ENCODE measurements around the gene WASL.
A peak's percentile ranks its signal among the peaks of the same experiment; 100 is the strongest.
"Not testable (repeated sequence)": the region's sequence is repeated elsewhere in the genome, so short reads cannot be mapped to it uniquely, and the experiment has no call there.

WASL gene

DNA sequence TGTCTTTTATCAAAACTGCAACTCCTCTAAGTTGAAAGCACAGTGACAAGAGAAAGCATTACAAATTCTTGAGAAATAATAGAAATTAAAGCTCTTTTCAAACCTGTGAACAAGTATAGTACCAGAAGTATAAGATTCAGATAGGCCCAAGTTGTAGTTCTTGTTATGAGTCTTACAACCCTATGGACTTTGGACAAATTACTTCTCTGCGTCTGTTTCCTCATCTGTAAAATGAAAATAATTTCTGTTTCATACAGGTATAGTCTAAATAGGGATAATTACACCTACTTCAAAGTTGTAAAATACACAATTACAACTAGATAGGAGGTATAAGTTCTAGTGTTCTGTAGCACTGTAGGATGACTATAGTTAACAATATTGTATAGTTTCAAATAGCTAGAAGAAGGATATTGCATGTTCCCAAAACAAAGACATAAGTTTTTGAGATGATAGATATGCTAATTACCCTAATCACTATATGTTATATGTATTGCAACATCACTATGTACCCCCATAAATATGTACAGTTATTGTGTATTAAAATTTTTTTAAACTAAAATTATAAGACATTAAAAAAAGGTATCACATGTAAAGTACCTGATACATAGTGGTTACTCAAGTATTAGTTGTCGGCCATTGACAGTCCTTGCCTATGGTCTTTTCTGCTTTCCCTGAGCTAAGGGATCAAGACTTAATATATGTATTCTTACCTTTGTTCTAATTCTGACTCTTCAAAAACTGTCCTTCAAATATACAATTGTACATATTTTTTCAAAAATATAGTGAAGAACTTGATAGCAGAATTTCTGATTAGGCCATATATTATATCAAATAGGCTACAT, 1.8 kb upstream of the WASL start:
- Mint-ChIP-seq H3K27me3 (no peaks in the 10 kb centered on the region), H3K27ac (no peak overlapping the region), H3K4me1 (ENCODE audit: low read depth) (peaks cover 54% of the 10 kb centered on the region), H3K9me3 (no peaks in the 10 kb centered on the region), H3K36me3 (ENCODE audit: low read depth) (peaks cover 34% of the 10 kb centered on the region), H3K4me3 (peak overlapping the region; percentile 93)
- DNase-seq = no peak

DNA sequence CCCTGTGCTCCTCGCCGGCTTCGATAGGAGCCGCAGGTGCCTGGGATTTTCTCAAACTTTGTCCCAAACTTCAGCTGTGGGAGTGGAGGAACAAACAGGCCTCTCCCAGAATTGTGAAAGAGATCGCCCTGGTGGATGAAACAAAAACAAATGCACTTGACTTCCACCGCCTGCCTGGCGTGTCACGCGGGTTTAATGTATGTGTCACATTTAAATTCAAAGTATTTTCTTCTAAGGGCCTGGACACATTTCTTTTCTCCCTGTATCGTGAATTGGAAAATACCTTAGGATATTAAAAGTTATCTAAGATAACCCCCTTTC, 694 bp upstream of the WASL start:
- H3K27ac Mint-ChIP-seq = peak overlapping the region; percentile 99
- H3K4me1 Mint-ChIP-seq (ENCODE audit: low read depth) = peaks cover 58% of the 10 kb centered on the region
- H3K36me3 Mint-ChIP-seq (ENCODE audit: low read depth) = peaks cover 40% of the 10 kb centered on the region
- H3K9me3 Mint-ChIP-seq = no peaks in the 10 kb centered on the region
- no peak for DNase-seq
- H3K4me3 Mint-ChIP-seq = peak overlapping the region; percentile 93
- no peaks in the 10 kb centered on the region for H3K27me3 Mint-ChIP-seq

DNA sequence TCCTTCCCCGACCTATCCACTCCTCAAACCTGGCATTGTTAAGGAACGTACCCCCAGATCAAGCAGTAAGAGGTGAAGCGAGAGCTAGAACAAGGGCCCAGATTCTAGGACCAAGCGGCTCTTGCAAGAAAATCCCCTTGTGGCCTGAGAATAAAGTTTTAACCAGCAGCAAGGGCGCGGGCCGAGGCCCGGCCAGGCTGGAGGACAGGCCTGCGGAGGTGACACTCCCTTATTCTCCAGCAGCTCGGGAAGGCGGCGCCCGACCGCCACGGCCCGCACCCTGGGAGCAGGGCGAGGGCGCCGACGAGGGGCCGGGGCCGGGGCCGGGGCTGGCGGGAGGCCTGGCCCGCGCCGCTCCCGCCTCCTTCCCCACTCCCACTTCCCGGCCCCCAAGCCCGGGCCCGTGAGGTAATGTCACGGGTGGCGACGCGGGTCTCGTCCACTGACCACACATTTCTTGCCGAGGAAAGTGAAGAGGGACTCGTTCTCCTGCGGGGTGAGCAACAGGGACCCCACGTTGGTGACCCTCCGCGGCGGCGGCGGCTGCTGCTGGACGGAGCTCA, 551 bp downstream of the WASL start:
- H3K27me3 Mint-ChIP-seq = no peaks in the 10 kb centered on the region
- H3K4me1 Mint-ChIP-seq (ENCODE audit: low read depth) = peaks cover 64% of the 10 kb centered on the region
- H3K27ac Mint-ChIP-seq = peak overlapping the region; percentile 92
- H3K9me3 Mint-ChIP-seq = no peaks in the 10 kb centered on the region
- DNase-seq = no peak
- H3K36me3 Mint-ChIP-seq (ENCODE audit: low read depth) = peaks cover 43% of the 10 kb centered on the region
- H3K4me3 Mint-ChIP-seq = peak overlapping the region; percentile 93

DNA sequence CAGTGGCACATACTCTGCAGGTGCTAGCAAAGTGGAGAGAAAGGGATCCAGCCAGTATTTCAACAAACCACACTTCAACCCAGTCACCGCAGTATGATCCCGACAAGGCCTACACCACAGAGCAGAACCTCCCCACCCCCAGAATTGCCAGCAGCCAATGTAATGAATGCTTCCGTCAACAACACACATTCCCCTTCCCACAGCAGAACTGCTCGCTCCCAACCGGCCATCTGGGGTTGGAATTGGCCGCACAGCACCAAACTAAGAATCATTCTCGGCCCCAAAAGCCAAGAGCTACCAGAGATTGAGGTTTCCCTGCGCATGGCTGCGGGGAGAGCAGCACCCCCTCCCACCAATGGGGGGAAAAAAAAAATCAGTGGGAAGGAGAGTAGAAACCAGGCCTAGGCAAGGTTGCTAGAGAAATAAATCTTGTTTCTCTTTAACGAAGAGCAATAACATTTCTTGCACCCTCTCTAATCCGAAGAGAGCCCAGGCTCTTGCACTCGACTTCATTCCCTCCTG, 1.1 kb downstream of the WASL start:
- peak overlapping the region; percentile 93 for H3K4me3 Mint-ChIP-seq

DNA sequence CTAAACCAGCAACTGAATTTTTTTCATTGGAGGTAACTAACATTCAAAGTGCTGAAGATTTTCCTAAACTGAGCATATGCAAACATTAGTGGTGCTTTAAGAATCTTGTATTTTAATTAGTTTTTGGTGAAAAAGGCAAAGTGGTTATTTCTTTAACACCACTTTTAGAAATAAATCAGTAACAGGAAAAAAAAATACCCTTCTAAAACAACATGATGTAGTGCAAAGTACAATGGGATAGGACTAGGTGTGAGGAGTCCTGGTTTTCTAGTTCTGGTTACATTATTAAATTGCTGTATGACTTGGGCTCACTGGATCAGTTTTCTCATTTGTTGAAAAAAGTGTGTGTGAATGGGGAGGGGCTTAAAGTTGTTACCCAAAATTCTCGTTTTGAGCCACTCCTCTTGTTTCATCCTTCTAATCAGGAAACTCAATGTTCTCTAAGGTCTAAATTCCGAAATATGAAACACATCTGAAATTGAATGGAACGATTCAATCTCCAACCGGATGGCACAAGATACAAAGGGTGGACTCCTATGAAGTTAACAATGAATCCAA, 1.8 kb downstream of the WASL start:
- Mint-ChIP-seq H3K27ac (peak overlapping the region; percentile 92), H3K4me1 (ENCODE audit: low read depth) (peaks cover 71% of the 10 kb centered on the region)

More for the DNA sequence above, 1.1 kb downstream of the WASL start:
- Mint-ChIP-seq H3K9me3 (no peaks in the 10 kb centered on the region), H3K36me3 (ENCODE audit: low read depth) (peaks cover 43% of the 10 kb centered on the region), H3K27ac (peak overlapping the region; percentile 92), H3K27me3 (no peaks in the 10 kb centered on the region), H3K4me1 (ENCODE audit: low read depth) (peaks cover 69% of the 10 kb centered on the region)
- DNase-seq = peak; percentile 45

DNA sequence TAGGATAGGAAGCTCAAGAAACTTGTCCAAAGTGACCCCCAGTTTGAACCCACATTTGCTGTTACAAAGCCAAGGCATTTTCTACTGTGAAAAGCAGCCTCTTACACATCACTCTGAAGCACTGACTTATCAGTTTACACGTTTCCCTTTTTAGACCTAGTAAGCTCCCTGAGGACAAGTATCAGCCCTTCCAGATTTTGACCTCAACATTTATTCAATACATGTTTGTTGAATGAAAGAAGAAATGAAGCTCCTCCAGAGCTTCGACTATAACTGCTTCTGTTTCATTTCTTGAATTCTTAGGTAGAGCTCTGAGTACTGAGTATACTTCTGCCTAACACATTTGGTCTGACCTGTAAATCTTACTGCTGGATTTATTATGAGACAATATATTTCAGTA, 2.7 kb downstream of the WASL start:
- H3K4me1 Mint-ChIP-seq (ENCODE audit: low read depth) = peaks cover 64% of the 10 kb centered on the region
- H3K4me3 Mint-ChIP-seq = peak overlapping the region; percentile 93
- H3K36me3 Mint-ChIP-seq (ENCODE audit: low read depth) = peaks cover 43% of the 10 kb centered on the region
- no peaks in the 10 kb centered on the region for H3K9me3 Mint-ChIP-seq
- DNase-seq = no peak
- H3K27ac Mint-ChIP-seq = peak overlapping the region; percentile 47
- no peaks in the 10 kb centered on the region for H3K27me3 Mint-ChIP-seq

More for the DNA sequence above, 1.8 kb downstream of the WASL start:
- Mint-ChIP-seq H3K9me3 (no peaks in the 10 kb centered on the region), H3K27me3 (no peaks in the 10 kb centered on the region), H3K4me3 (peak overlapping the region; percentile 93), H3K36me3 (ENCODE audit: low read depth) (peaks cover 43% of the 10 kb centered on the region)
- DNase-seq = no peak

DNA sequence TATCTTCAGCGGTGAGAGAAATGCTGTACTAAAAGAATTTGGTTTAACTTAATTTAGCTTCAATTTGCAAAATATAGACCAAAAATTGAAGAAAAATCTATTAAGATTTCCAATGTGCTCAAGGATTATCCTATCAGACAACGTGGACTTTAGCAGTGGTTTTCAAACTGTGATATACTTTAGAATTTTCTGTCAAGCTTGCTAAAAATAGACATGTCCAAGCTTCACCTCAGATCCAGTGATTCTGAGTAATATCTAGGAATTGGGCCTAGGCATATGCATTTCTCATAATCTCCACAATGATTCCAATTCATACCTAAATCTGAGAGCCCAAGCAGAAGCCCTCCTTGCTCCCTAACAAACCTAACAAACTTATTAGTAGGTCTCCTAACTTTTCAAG, 3.4 kb downstream of the WASL start:
- Mint-ChIP-seq H3K36me3 (ENCODE audit: low read depth) (peaks cover 46% of the 10 kb centered on the region), H3K27ac (no peak overlapping the region), H3K4me1 (ENCODE audit: low read depth) (peaks cover 67% of the 10 kb centered on the region), H3K4me3 (peak overlapping the region; percentile 93), H3K27me3 (no peaks in the 10 kb centered on the region), H3K9me3 (no peaks in the 10 kb centered on the region)
- no peak for DNase-seq

DNA sequence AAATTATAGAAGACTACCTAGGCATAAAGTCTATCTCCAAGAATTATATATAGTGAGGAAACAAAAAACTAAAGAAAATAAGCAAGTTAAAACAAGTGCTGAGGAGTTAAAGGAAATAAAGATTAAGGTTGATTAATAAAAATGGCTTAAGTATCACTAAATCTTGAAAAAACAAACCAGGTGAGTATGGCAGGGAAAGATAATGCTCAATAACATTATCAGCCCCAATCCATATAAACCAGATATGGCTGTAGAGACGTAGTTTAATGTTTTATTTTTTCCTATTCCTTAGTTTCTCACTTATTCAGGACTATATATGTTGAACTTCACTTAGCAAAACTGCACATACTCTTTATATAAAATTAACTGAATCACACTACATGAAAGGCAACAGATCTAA, 4.4 kb downstream of the WASL start:
- no peaks in the 10 kb centered on the region for H3K27me3 Mint-ChIP-seq
- H3K4me3 Mint-ChIP-seq = no peak overlapping the region
- H3K9me3 Mint-ChIP-seq = no peaks in the 10 kb centered on the region
- DNase-seq = no peak
- H3K27ac Mint-ChIP-seq = no peak overlapping the region
- peaks cover 42% of the 10 kb centered on the region for H3K36me3 Mint-ChIP-seq (ENCODE audit: low read depth)
- H3K4me1 Mint-ChIP-seq (ENCODE audit: low read depth) = peaks cover 63% of the 10 kb centered on the region

DNA sequence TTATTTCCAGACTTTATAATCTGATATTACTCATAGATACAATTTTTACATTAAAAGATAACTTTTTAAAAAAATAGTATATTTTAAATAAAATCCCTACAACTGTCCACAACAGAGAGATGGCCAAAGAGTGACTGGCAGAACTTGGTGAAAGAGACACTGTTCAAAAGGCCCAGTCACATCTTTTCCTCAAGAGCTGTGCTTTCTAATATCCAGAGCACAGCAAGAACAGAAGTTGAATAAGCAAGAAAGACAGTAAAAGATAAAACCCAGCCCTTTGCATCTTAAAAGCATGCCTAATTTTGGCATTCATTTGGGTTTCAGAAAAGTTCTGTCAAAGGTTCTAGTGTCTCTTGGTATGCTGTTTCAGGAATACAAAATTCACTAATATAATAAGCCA, 6.9 kb downstream of the WASL start:
- H3K27me3 Mint-ChIP-seq = no peaks in the 10 kb centered on the region
- H3K4me1 Mint-ChIP-seq (ENCODE audit: low read depth) = peaks cover 68% of the 10 kb centered on the region
- peaks cover 4% of the 10 kb centered on the region for H3K9me3 Mint-ChIP-seq
- H3K4me3 Mint-ChIP-seq = no peak overlapping the region
- H3K27ac Mint-ChIP-seq = no peak overlapping the region
- peaks cover 37% of the 10 kb centered on the region for H3K36me3 Mint-ChIP-seq (ENCODE audit: low read depth)
- DNase-seq = no peak

DNA sequence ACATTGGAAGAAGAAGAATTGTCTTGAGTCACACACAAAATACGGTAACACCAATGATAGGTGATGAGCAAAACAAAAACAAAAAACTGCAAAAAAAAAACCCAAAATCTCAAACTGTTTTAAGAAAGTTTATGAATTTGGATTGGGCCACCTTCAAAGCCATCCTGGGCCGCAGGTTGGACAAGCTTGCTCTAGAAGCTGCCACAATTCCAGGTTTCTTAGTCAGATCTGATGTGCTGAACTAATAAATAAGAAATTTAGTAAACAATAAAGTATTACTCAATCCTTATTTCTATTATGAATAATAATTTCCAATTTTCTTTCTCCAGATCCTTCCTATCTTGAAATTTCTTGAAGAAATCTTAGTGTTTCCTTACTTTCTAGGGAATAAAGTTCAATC, 10.0 kb downstream of the WASL start:
- DNase-seq = no peak
- peaks cover 47% of the 10 kb centered on the region for H3K36me3 Mint-ChIP-seq (ENCODE audit: low read depth)
- H3K27me3 Mint-ChIP-seq = no peaks in the 10 kb centered on the region
- H3K9me3 Mint-ChIP-seq = peaks cover 17% of the 10 kb centered on the region
- H3K4me1 Mint-ChIP-seq (ENCODE audit: low read depth) = peaks cover 46% of the 10 kb centered on the region
- H3K27ac Mint-ChIP-seq = no peak overlapping the region
- no peak overlapping the region for H3K4me3 Mint-ChIP-seq

DNA sequence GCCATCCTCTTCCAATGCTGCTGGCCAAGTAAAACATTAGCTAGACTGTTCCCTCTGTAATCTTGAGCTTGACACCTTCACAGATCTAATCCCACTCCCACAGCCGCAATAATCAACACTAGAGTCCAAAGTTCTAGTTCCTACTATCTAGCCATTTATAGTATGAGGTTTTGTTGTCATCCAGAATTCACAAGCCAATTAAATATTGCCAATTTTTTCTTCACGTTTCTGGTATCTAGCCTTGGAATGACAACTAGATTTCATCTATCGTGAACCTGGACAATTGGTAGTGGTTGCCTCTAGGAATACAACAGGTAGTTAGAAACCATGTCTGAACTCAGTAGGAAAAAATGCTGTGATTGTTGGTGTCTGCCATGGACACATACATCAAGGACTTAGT, 10.4 kb downstream of the WASL start:
- H3K9me3 Mint-ChIP-seq = peaks cover 21% of the 10 kb centered on the region
- H3K4me1 Mint-ChIP-seq (ENCODE audit: low read depth) = peaks cover 46% of the 10 kb centered on the region
- no peaks in the 10 kb centered on the region for H3K27me3 Mint-ChIP-seq
- no peak overlapping the region for H3K27ac Mint-ChIP-seq
- DNase-seq = no peak
- no peak overlapping the region for H3K4me3 Mint-ChIP-seq
- H3K36me3 Mint-ChIP-seq (ENCODE audit: low read depth) = peaks cover 49% of the 10 kb centered on the region

DNA sequence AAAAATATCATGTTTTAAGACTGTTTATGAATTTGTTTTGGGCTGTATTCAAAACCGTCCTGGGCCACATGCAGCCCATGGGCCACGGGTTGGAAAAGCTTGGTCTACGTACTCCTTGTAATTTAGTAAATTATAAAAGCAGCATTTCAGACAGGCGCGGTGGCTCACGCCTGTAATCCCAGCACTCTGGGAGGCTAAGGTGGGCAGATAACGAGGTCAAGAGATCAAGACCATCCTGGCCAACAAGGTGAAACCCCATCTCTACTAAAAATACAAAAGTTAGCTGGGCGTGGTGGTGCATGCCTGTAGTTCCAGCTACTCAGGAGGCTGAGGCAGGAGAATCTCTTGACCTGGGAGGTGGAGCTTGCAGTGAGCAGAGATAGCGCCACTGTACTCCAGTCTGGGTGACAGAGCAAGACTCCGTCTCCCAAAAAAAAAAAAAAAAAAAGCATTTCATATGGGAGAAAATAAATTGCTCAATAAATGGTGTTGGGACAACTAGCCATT, 11.6 kb downstream of the WASL start:
- not testable (repeated sequence) for H3K27me3 Mint-ChIP-seq, H3K4me3 Mint-ChIP-seq, H3K27ac Mint-ChIP-seq, DNase-seq
- Mint-ChIP-seq H3K36me3 (ENCODE audit: low read depth) (peaks cover 58% of the 10 kb centered on the region), H3K4me1 (ENCODE audit: low read depth) (peaks cover 45% of the 10 kb centered on the region), H3K9me3 (peaks cover 27% of the 10 kb centered on the region)

DNA sequence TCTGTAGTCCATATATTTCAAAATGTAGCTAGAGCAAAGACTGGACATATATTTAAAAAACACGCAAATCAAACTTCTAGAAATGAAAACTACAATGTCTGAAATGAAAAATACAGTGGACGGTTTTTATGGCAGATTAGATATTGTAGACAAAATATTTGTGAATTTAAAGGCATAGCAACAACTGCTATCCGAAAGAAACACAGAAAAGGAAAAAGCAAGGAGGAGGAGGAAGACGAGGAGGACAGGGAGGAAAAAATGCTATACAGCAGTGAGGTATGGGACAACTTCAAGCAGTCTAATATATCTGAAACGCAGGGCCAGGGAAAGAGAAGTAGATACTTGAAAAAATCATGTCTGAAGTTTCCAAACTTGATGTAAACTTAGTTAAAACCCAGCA, 13.3 kb downstream of the WASL start:
- Mint-ChIP-seq H3K36me3 (ENCODE audit: low read depth) (peaks cover 61% of the 10 kb centered on the region), H3K27ac (no peak overlapping the region), H3K4me1 (ENCODE audit: low read depth) (peaks cover 44% of the 10 kb centered on the region), H3K27me3 (no peaks in the 10 kb centered on the region), H3K4me3 (no peak overlapping the region), H3K9me3 (peaks cover 27% of the 10 kb centered on the region)
- no peak for DNase-seq

DNA sequence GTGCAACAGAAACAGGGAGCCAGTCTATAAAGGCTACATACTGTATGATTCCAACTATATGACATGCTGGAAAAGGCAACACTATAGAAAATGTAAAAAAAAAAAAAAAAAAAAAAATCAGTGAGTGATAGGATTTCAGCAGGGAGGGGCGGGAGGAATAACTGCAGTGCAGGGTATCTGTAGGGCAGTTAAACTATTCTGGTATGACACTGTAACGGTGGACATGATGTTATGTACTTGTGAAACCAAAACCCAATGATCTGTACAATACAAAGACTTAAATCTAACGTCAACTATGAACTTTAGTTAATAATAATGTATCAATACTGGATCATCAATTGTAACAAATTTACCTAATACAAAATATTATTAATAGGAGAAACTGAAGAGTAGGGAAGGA, 14.3 kb downstream of the WASL start:
- no peak for DNase-seq
- no peak overlapping the region for H3K27ac Mint-ChIP-seq
- no peak overlapping the region for H3K4me3 Mint-ChIP-seq
- peaks cover 27% of the 10 kb centered on the region for H3K9me3 Mint-ChIP-seq
- peaks cover 43% of the 10 kb centered on the region for H3K4me1 Mint-ChIP-seq (ENCODE audit: low read depth)
- H3K36me3 Mint-ChIP-seq (ENCODE audit: low read depth) = peaks cover 67% of the 10 kb centered on the region
- H3K27me3 Mint-ChIP-seq = no peaks in the 10 kb centered on the region
